Bronchial epithelial cell (primary cell): ENCODE measurements around the gene BTBD7. TPM values are rescaled to one million over a fixed set of nuclear protein-coding genes. Genes with fewer than 3 reads are reported as not detected.

ENCODE experiments used
- DNase-seq: peaks from one replicate; pipeline ENCODE4 v3.0.0-alpha.2; 2010; ENCODE audit warnings: low read depth
- FAIRE-seq: peaks from 2 replicates; lab custom pipeline; 2011; peaks lifted over from hg19 to GRCh38; lab: Jason Lieb, UNC
- H3K27me3 ChIP-seq: 2 replicates; pipeline ENCODE4 v1.5.1; 2011; ENCODE audit warnings: low read length; ENCODE audit not compliant: control insufficient read depth, insufficient read depth
- H3K36me3 ChIP-seq: 2 replicates; pipeline ENCODE4 v1.5.1; 2011; ENCODE audit warnings: low read length; ENCODE audit not compliant: control insufficient read depth, insufficient read depth
- H3K4me3 ChIP-seq: 2 replicates; pipeline ENCODE4 v1.5.1; 2011; ENCODE audit warnings: mild to moderate bottlenecking, low read depth, low read length, control low read depth
- total RNA-seq: library from RNA; depleted of rRNA; stranded (reverse); fragments of >200 nt; gene quantifications from 2 replicates; pipeline ENCODE4 v1.2.1, GENCODE V29; 2014
- TF ChIP-seq, protein P1 (sequence below): IDR thresholded peaks from 2 replicates; pipeline ENCODE4 v1.5.1; 2011; ENCODE audit warnings: mild to moderate bottlenecking, moderate library complexity, low read length, control low read depth, inconsistent platforms; ENCODE audit not compliant: insufficient read depth, severe bottlenecking

BTBD7 gene
- total RNA-seq, 1 donor from 2014 or later = 20.3 TPM

DNA sequence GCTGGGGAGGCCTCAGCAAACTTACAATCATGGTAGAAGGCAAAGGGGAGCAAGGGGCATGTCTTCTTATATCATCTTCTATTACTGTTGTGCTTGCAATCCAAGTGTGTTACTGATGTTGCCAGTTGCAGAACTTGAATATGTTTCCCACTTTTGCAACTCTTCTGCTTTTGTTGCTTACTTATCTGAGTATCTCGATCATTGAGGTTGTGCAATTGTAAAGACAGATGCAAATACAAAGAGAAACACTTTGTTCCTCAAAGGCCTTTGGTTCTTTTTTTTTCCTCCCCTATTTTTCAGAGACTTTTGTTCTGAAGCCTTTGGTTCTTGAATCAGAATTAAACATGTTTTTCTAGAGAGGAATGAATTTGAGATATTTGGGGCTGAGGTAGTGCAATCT, 10.4 kb upstream of the BTBD7 start:
- no peak for FAIRE-seq
- Histone ChIP-seq H3K36me3 (no peaks in the 10 kb centered on the region), H3K27me3 (no peaks in the 10 kb centered on the region), H3K4me3 (no peak overlapping the region)
- DNase-seq = no peak
- TF ChIP-seq, protein P1, sequence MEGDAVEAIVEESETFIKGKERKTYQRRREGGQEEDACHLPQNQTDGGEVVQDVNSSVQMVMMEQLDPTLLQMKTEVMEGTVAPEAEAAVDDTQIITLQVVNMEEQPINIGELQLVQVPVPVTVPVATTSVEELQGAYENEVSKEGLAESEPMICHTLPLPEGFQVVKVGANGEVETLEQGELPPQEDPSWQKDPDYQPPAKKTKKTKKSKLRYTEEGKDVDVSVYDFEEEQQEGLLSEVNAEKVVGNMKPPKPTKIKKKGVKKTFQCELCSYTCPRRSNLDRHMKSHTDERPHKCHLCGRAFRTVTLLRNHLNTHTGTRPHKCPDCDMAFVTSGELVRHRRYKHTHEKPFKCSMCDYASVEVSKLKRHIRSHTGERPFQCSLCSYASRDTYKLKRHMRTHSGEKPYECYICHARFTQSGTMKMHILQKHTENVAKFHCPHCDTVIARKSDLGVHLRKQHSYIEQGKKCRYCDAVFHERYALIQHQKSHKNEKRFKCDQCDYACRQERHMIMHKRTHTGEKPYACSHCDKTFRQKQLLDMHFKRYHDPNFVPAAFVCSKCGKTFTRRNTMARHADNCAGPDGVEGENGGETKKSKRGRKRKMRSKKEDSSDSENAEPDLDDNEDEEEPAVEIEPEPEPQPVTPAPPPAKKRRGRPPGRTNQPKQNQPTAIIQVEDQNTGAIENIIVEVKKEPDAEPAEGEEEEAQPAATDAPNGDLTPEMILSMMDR = no peak

DNA sequence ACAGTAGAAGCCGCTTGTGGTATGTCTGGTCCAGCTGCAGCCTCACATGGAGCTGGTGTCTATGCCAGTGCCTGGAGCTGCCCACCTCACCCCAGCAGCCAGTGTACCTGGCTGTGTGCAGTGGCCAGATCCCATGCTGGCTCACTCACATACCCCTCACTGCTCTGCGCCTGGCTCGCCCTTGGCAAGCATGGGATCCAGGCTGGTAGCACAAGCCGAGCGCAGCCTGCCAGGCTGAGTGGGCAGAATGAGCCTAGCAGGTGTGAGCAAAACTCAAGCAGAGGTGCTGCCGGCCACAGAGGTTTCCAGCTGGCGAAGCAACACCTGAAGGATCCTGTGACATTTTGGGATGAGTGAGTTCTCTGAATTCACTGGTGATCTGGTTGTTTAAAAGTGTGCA, 5.0 kb upstream of the BTBD7 start:
- no peak for FAIRE-seq
- Histone ChIP-seq H3K27me3 (no peaks in the 10 kb centered on the region), H3K4me3 (no peak overlapping the region), H3K36me3 (no peaks in the 10 kb centered on the region)
- TF ChIP-seq, protein P1 = no peak
- DNase-seq = no peak

DNA sequence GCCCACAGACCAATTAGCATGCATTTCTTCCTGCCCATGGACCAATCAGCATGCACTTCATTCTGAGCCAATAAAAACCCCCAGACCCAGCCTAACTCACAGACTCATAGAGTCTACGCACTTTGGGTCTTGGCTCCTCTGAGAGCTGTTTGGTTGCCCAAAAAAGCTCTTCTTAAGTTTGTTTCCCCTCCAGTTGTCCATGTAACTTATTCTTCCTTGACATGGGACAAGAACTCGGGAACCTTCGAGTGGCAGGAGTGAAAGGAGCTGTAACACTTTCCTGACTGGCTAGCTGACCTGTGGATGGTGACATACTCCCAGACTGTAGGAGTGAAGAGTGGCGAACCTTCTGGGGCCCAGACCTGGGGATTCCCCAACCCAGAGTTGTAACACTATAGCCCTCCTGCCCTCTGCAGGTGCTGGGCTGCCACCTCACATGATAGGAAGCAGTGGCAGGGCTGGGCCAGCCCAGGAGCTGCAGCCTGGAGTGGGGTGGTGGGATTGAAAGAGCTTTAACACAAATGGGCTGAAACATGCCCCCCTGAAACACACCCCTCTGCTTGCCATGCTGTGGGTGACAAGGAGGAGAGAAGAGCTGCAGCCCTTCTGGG, 4.4 kb upstream of the BTBD7 start:
- DNase-seq (no peak), FAIRE-seq (no peak)
- Histone ChIP-seq H3K36me3 (no peaks in the 10 kb centered on the region), H3K27me3 (no peaks in the 10 kb centered on the region), H3K4me3 (no peak overlapping the region)
- TF ChIP-seq, protein P1 = no peak

DNA sequence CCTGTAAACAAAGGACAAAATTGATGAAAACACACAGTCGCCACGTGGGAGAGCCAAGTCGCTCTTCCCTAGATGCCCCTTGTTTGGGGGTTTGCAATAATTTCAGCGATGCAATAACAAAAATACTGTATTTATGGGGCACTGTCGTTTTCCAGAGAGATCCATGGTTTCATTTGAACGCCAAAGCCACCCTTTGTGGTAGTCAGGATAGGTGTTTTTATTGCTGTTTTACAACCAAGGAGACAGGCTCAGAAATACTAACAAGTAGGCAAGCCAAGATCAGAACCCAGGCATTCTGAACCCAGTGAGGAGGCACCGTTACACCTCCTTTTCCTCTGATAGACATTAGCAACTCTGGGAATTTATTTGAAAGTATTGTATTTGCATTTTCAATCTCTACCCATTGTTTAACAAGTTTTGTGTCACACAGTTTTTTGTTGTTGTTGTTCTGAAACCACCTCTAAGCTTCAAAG, 831 bp upstream of the BTBD7 start:
- DNase-seq (no peak), FAIRE-seq (no peak)
- Histone ChIP-seq H3K4me3 (peak overlapping the region; percentile 60), H3K36me3 (no peaks in the 10 kb centered on the region), H3K27me3 (no peaks in the 10 kb centered on the region)
- TF ChIP-seq, protein P1 = no peak

DNA sequence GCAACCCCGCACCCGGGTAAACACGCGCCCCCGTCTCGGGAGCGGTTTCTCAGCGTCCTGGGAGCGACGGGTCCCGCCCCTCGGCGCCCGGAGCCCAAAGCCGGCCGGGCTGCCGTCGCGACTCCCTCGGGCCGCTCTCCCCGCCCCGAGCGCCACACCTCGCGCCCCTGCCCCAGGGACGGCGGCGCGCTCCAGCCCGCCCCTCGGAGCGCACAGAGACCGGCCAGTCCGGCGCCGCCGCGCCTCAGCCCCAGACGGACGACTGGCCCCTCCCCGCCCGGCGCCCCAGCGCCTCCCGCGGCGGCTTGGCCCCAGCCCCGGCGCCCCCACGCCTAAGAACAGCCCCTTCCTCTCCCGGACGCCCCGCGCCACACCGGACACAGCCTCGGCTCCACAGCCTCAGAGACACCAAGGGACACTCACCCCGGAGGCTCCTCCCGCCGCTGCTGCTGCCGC, 411 bp downstream of the BTBD7 start:
- Histone ChIP-seq H3K36me3 (no peaks in the 10 kb centered on the region), H3K4me3 (peak overlapping the region; percentile 60), H3K27me3 (no peaks in the 10 kb centered on the region)
- TF ChIP-seq, protein P1 = no peak
- DNase-seq = peak; percentile 22
- no peak for FAIRE-seq
